GM19328 (cell line): ENCODE results near the gene PRR36.

Experiments
- ATAC-seq: cut with Tn5 transposase; IDR thresholded peaks from one replicate; pipeline ENCODE4 v1.9.1; 2021; ENCODE audit warnings: mild to moderate bottlenecking, moderate library complexity; ENCODE audit not compliant: unreplicated experiment

Gene PRR36

GRCh38 chr19:7913652-7914051 lies 39.5 kb upstream of the PRR36 start:
- ATAC-seq, result no peak

- no peak for ATAC-seq
These were observed 38.7 kb upstream of the PRR36 start for GRCh38 chr19:7912697-7913564.

GRCh38 chr19:7912144-7912696 lies 38.0 kb upstream of the PRR36 start:
- no peak for ATAC-seq

- no peak for ATAC-seq
These were observed 37.4 kb upstream of the PRR36 start for GRCh38 chr19:7911508-7912143.

GRCh38 chr19:7910321-7911161 lies 36.4 kb upstream of the PRR36 start:
- no peak for ATAC-seq

- ATAC-seq, result no peak
These were observed 35.4 kb upstream of the PRR36 start for GRCh38 chr19:7909471-7910067.

GRCh38 chr19:7908742-7909461 lies 34.7 kb upstream of the PRR36 start:
- no peak for ATAC-seq

- no peak for ATAC-seq
These were observed 34.0 kb upstream of the PRR36 start for GRCh38 chr19:7908078-7908699.

GRCh38 chr19:7907544-7907943 lies 33.4 kb upstream of the PRR36 start:
- ATAC-seq, result no peak

GRCh38 chr19:7907122-7907521 lies 32.9 kb upstream of the PRR36 start:
- ATAC-seq, result no peak

- ATAC-seq, result no peak
These were observed 31.7 kb upstream of the PRR36 start for GRCh38 chr19:7905859-7906258.

GRCh38 chr19:7905268-7905667 lies 31.1 kb upstream of the PRR36 start:
- ATAC-seq, result no peak

- ATAC-seq, result peak; percentile 41
These were observed 30.2 kb upstream of the PRR36 start for GRCh38 chr19:7904074-7905020.

- ATAC-seq, result peak; percentile 77
These were observed 29.3 kb upstream of the PRR36 start, which contains the start of gene MAP2K7 for GRCh38 chr19:7903244-7904073. TSS of gene MAP2K7 (plus strand) at chr19:7903877. CDS start at chr19:7903945, 68 bp downstream.

GRCh38 chr19:7902796-7903243 lies 28.6 kb upstream of the PRR36 start:
- no peak for ATAC-seq

- ATAC-seq, result no peak
These were observed 27.1 kb upstream of the PRR36 start for GRCh38 chr19:7901337-7901736.

GRCh38 chr19:7900931-7901330 lies 26.7 kb upstream of the PRR36 start:
- ATAC-seq, result no peak
